GM12891 (cell line): ENCODE results near the gene RRAD.

Source experiments
- POLR2A ChIP-seq: IDR thresholded peaks from 2 replicates; pipeline ENCODE4 v1.6.1; 2011; ENCODE audit warnings: low read depth, low read length, control low read depth
- SPI1 ChIP-seq: IDR thresholded peaks from 2 replicates; pipeline ENCODE4 v1.6.1; 2011; ENCODE audit warnings: low read depth, low read length, control low read depth
- TAF1 ChIP-seq: IDR thresholded peaks from 2 replicates; pipeline ENCODE4 v1.6.1; 2011; ENCODE audit warnings: low read depth, low read length, control low read depth

GRCh38 chr16:66950437-66950836 is 25.1 kb upstream of the RRAD start:
- no peak for TF ChIP-seq TAF1
- no peak for TF ChIP-seq POLR2A
- TF ChIP-seq SPI1: no peak
